MM.1S (cell line): Measurements from ENCODE around the gene CDRT4.

Experiments used
- CTCF ChIP-seq: fragments of 300-600 bp; sonication (generic); IDR thresholded peaks from 2 replicates; pipeline ENCODE4 v1.5.1; 2016; ENCODE audit warnings: antibody characterized with exemption, low read length, mixed read lengths
- EZH2 ChIP-seq: fragments of 300-600 bp; sonication (generic); optimal IDR thresholded peaks from 2 replicates; pipeline ENCODE3; 2017; ENCODE audit warnings: low read depth, mild to moderate bottlenecking, antibody characterized with exemption, low read length, mixed read lengths
- EZH2phosphoT487 ChIP-seq: fragments of 300-600 bp; sonication (generic); IDR thresholded peaks from 2 replicates; pipeline ENCODE4 v1.6.1; 2018; ENCODE audit warnings: antibody characterized with exemption, low read length

- TF ChIP-seq CTCF (no peak), EZH2 (no peak), EZH2phosphoT487 (no peak)
Observed at GRCh38 chr17:15453246-15453645, 14.2 kb downstream of the CDRT4 start.
